WTC11 (cell line): ENCODE data around the gene TIPRL.

Source experiments
- CREB1 ChIP-seq: sonication (generic); formaldehyde crosslinking; IDR thresholded peaks from 2 replicates; pipeline ENCODE4 v1.8.0; 2023; ENCODE audit warnings: mild to moderate bottlenecking, missing genetic modification reagents
- ELF4 ChIP-seq: sonication (generic); formaldehyde crosslinking; IDR thresholded peaks from 2 replicates; pipeline ENCODE4 v1.8.1; 2022; ENCODE audit warnings: low read depth, mild to moderate bottlenecking, moderate library complexity, missing genetic modification reagents

DNA sequence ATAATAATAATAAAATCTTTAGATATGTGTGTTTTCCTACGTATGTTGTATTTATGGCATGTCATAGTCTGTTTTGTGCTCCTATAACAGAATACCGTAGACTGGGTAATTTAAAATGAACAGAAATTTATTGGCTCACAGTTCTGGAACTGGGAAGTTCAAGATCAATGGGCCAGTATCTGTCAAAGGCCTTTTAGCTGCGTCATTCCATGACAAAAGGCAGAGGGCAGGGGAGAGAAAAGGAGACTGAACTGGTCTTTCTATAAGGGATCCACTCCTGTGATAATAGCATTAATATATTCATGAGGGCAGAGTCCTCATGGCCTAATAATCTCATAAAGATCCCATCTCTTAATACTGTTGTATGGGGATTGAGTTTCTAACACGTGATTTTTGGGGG, 39.9 kb downstream of the TIPRL start:
- TF ChIP-seq CREB1 (CRISPR knock-in tag) (no peak), ELF4 (CRISPR knock-in tag) (no peak)
